ENCODE measurements around the gene BTG3.
A peak's percentile ranks its signal among the peaks of the same experiment; 100 is the strongest.

- TF ChIP-seq, protein P1, sequence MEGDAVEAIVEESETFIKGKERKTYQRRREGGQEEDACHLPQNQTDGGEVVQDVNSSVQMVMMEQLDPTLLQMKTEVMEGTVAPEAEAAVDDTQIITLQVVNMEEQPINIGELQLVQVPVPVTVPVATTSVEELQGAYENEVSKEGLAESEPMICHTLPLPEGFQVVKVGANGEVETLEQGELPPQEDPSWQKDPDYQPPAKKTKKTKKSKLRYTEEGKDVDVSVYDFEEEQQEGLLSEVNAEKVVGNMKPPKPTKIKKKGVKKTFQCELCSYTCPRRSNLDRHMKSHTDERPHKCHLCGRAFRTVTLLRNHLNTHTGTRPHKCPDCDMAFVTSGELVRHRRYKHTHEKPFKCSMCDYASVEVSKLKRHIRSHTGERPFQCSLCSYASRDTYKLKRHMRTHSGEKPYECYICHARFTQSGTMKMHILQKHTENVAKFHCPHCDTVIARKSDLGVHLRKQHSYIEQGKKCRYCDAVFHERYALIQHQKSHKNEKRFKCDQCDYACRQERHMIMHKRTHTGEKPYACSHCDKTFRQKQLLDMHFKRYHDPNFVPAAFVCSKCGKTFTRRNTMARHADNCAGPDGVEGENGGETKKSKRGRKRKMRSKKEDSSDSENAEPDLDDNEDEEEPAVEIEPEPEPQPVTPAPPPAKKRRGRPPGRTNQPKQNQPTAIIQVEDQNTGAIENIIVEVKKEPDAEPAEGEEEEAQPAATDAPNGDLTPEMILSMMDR (IDR thresholded peaks at IDR 0.05), result no peak
- peak in 1 of 2 donors; percentile 8 for TF ChIP-seq POLR2A (IDR thresholded peaks at IDR 0.05)
Measured at GRCh38 chr21:17610911-17611310, 1.8 kb downstream of the BTG3 start.
